HepG2 (cell line): ENCODE measurements around the gene PCBP2. TPM values are rescaled to one million over a fixed set of nuclear protein-coding genes. Genes with fewer than 3 reads are reported as not detected.

Experiments
- ATAC-seq: fragments of 200-7000 bp; cut with Tn5 transposase; 3 replicates; pipeline ENCODE4 v1.9.1; 2020; ENCODE audit warnings: mild to moderate bottlenecking, moderate library complexity
- BruUV-seq: library from RNA; stranded (reverse); fragments of 400-500 nt; replicated peaks from 2 replicates; lab custom pipeline; 2021; lab: Mats Ljungman, UMichigan
- CTCF ChIA-PET: fragments of 300-600 bp; formaldehyde crosslinking; extraction: SDS; loops from one replicate; lab custom pipeline; 2021; ENCODE audit warnings: low total read pairs, inconsistent platforms, low intra/inter-chr PET ratio; lab: Yijun Ruan, JAX
- POLR2A ChIA-PET: fragments of 350-600 bp; sonication (Branson Sonifier 250); formaldehyde crosslinking; loops from one replicate; lab custom pipeline; 2020; ENCODE audit warnings: antibody characterized with exemption, inconsistent platforms; lab: Yijun Ruan, JAX
- DNase-seq: peaks from one replicate; pipeline ENCODE4 v3.0.0-alpha.2; 2015; ENCODE audit warnings: low spot score
- FAIRE-seq: peaks from 3 replicates; lab custom pipeline; 2011; peaks lifted over from hg19 to GRCh38; lab: Jason Lieb, UNC
- H2AFZ ChIP-seq: one replicate; pipeline ENCODE4 v1.6.1; 2011; ENCODE audit warnings: low read length, inconsistent platforms
- H3K27ac ChIP-seq: fragments of 300-600 bp; 3 replicates; pipeline ENCODE4 v1.8.0; 2011; ENCODE audit warnings: mixed run types, mild to moderate bottlenecking, mixed read lengths, low read length, inconsistent platforms; ENCODE audit not compliant: insufficient read depth; ENCODE audit errors: extremely low read length
- H3K27me3 ChIP-seq, 2 experiments: fragments of 200-600 bp in 1 of 2; 2 replicates in 1 of 2; 3 replicates in 1 of 2; pipeline versions ENCODE4 v1.6.0 to v1.8.0; 2011; ENCODE audit warnings: low read length in 2 of 2, mild to moderate bottlenecking in 2 of 2, moderate library complexity in 2 of 2, inconsistent platforms in 1 of 2; ENCODE audit not compliant: insufficient read depth in 2 of 2, control insufficient read depth in 1 of 2
- H3K36me3 ChIP-seq, 2 experiments: fragments of 200-600 bp in 1 of 2; replicated peaks in 1 of 2; 2 replicates in 1 of 2; 3 replicates in 1 of 2; pipeline versions ENCODE4 v1.5.1 to v1.8.0; 2011; ENCODE audit warnings: low read length in 2 of 2, inconsistent platforms in 1 of 2; ENCODE audit not compliant: insufficient read depth in 2 of 2, control insufficient read depth in 1 of 2
- H3K4me1 ChIP-seq: 2 replicates; pipeline ENCODE4 v1.5.1; 2012; ENCODE audit warnings: low read length, inconsistent platforms; ENCODE audit not compliant: insufficient read depth
- H3K4me2 ChIP-seq: 2 replicates; pipeline ENCODE4 v1.6.0; 2011; ENCODE audit warnings: low read depth, low read length, inconsistent platforms
- H3K4me3 ChIP-seq, 3 experiments: fragments of 200-600 bp in 1 of 3; sonication (generic), shearing (Covaris generic) in 1 of 3; replicated peaks in 1 of 3; 2 replicates each; pipeline ENCODE4 v1.5.1; 2011 to 2016; ENCODE audit warnings: low read length in 3 of 3, inconsistent platforms in 2 of 3, low read depth in 2 of 3, mild to moderate bottlenecking in 2 of 3, control low read depth in 1 of 3, mixed read lengths in 1 of 3; ENCODE audit not compliant: insufficient read depth in 1 of 3
- H3K79me2 ChIP-seq: one replicate; pipeline ENCODE4 v1.6.1; 2011; ENCODE audit warnings: low read length, inconsistent platforms; ENCODE audit not compliant: insufficient read depth
- H3K9ac ChIP-seq: 2 replicates; pipeline ENCODE4 v1.6.0; 2011; ENCODE audit warnings: mild to moderate bottlenecking, low read depth, low read length, inconsistent platforms; ENCODE audit not compliant: insufficient read depth
- H3K9me3 ChIP-seq: 2 replicates; pipeline ENCODE4 v1.5.1; 2012; ENCODE audit warnings: mild to moderate bottlenecking, low read length
- H4K20me1 ChIP-seq: 2 replicates; pipeline ENCODE4 v1.6.0; 2011; ENCODE audit warnings: inconsistent platforms, mild to moderate bottlenecking, low read length, moderate library complexity; ENCODE audit not compliant: insufficient read depth
- ADNP ChIP-seq: sonication (generic); formaldehyde crosslinking; IDR thresholded peaks from 2 replicates; pipeline ENCODE4 v1.4.0; 2020; ENCODE audit warnings: missing genetic modification reagents
- TGIF2 ChIP-seq: IDR thresholded peaks from 2 replicates; pipeline ENCODE4 v1.6.1; 2016; ENCODE audit warnings: control low read depth, missing compliant biosample characterization
- ZNF280D ChIP-seq: sonication (generic); formaldehyde crosslinking; IDR thresholded peaks from 2 replicates; pipeline ENCODE4 v1.5.1; 2020; ENCODE audit warnings: mild to moderate bottlenecking, missing genetic modification reagents
- ZNF674 ChIP-seq: sonication (generic); formaldehyde crosslinking; IDR thresholded peaks from 2 replicates; pipeline ENCODE4 v1.5.0; 2020; ENCODE audit warnings: low read depth, mild to moderate bottlenecking, missing genetic modification reagents
- ZXDC ChIP-seq: sonication (generic); formaldehyde crosslinking; IDR thresholded peaks from 2 replicates; pipeline ENCODE4 v1.5.0; 2020; ENCODE audit warnings: mild to moderate bottlenecking, missing genetic modification reagents
- WGBS: methylation state at CpG from one replicate; pipeline ENCODE4 v1.1.6; 2017; ENCODE audit warnings: low lambda C conversion rate; 5-methylcytosine and 5-hydroxymethylcytosine counted together
- in situ Hi-C: cut with HindIII; loops from 2 replicates; pipeline ENCODE4 v1.10.0; 2017; ENCODE audit warnings: low pct_unique_long_range_greater_than_20kb; ENCODE audit not compliant: extremely low pct_ligation_motif_present
- intact Hi-C: fragments of 100-400 bp; cut with micrococcal nuclease; formaldehyde crosslinking; loops from one replicate; pipeline ENCODE4 v1.10.0; 2022; ENCODE audit not compliant: unreplicated experiment
- polyA plus RNA-seq, 8 experiments: library from polyadenylated mRNA; depleted of rRNA in 3 of 8; stranded (reverse) in 7 of 8; unstranded in 1 of 8; fragments of >200 nt; fragmentation: Illumina TruSeq in 4 of 8; extraction: Trizol in 4 of 8; gene quantifications; 2 replicates each; pipeline versions ENCODE4 v1.2.1 to v1.2.3, GENCODE V29; 2011 to 2016; ENCODE audit warnings: low read depth in 4 of 8, missing spikeins in 1 of 8, mixed read lengths in 1 of 8; ENCODE audit not compliant: insufficient read depth in 1 of 8
- total RNA-seq, 5 experiments: library from RNA; depleted of rRNA; stranded (reverse); fragments of >200 nt; fragmentation: Illumina TruSeq; extraction: Trizol; gene quantifications; 2 replicates each; pipeline ENCODE4 v1.2.3, GENCODE V29; 2016; ENCODE audit warnings: low read depth in 1 of 5

The PCBP2 gene
- total and polyA plus RNA-seq, 2 of the 13 experiments (the other 11 are each of a cell fraction or from before 2014, with no cell fraction given) = 154 to 345 TPM

DNA sequence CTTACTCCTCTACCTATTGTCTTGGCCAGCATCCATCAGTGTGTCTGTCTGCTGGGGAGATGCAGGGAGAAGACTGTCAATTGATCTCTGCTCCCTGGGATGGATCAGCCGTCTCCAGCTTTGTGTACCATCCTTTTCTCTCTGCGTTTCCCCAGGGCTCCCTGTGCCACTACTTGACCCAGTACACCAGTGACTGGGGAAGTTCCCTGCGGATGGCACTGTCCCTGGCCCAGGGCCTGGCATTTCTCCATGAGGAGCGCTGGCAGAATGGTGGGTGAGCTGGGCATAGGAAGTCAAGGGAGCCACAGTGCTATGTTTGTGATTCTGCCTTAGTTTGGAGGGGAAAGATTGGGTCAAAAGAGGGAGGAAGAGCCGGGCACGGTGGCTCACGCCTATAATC lies 23.2 kb upstream of the PCBP2 start:
- POLR2A ChIA-PET = interaction anchor here (1.6 to 2.0 kb wide), 2 partner anchors 11 to 49 kb away, joined by 5 to 16 read pairs; partner anchors contain the start of gene PRR13
- FAIRE-seq = no peak
- H3K4me3 ChIP-seq = no peak overlapping the region
- H4K20me1 ChIP-seq = no peaks in the 10 kb centered on the region
- no peaks in the 10 kb centered on the region for H3K79me2 ChIP-seq
- no peak overlapping the region for H3K9ac ChIP-seq
- TF ChIP-seq ZNF674 (CRISPR knock-in tag) = no peak
- TF ChIP-seq ZXDC (CRISPR knock-in tag) = no peak
- no peak for TF ChIP-seq ZNF280D (CRISPR knock-in tag)
- no peak for TF ChIP-seq TGIF2 (CRISPR knock-in tag)
- no peak for TF ChIP-seq ADNP (CRISPR knock-in tag)
- no peak for DNase-seq
- H3K4me1 ChIP-seq = peaks cover 46% of the 10 kb centered on the region
- H2AFZ ChIP-seq = no peak overlapping the region
- 50% methylated on average over 7 of the region's 7 CpGs for WGBS
- no TSS peak for BruUV-seq
- no peak overlapping the region for H3K4me2 ChIP-seq
- no peaks in the 10 kb centered on the region for H3K9me3 ChIP-seq
- intact Hi-C loops (no loop called here), in situ Hi-C loops (no loop called here)
- ATAC-seq = no peak
- H3K27ac ChIP-seq = no peak overlapping the region
- CTCF ChIA-PET = no interaction called here
- no peaks in the 10 kb centered on the region for H3K36me3 ChIP-seq
- 0 out of 5 replicates have a peak, but pooled peaks cover 0 to 4% of the 10 kb centered on the region in 2 experiments for H3K27me3 ChIP-seq
